Testis (tissue), 3 donors: ENCODE results near the gene POU6F2. TPM values are rescaled to one million over a fixed set of nuclear protein-coding genes. Genes with fewer than 3 reads are reported as not detected.

ENCODE experiments used
- DNase-seq: peaks from one replicate; pipeline ENCODE4 v3.0.0-alpha.2; 2019
- H3K27ac ChIP-seq, 2 donors: fragments of 200-600 bp; sonication (generic); one replicate each; pipeline ENCODE4 v1.5.1; 2019
- H3K27me3 ChIP-seq: fragments of 200-600 bp; sonication (generic); one replicate; pipeline ENCODE4 v1.5.1; 2019
- H3K36me3 ChIP-seq: fragments of 200-600 bp; sonication (generic); one replicate; pipeline ENCODE4 v1.5.1; 2017; ENCODE audit warnings: low read depth; ENCODE audit errors: missing control alignments
- H3K4me1 ChIP-seq: fragments of 200-600 bp; sonication (generic); one replicate; pipeline ENCODE4 v1.5.1; 2019
- H3K4me3 ChIP-seq, 2 donors: fragments of 200-600 bp; sonication (generic); one replicate each; pipeline ENCODE4 v1.5.1; 2017 to 2019
- H3K9me3 ChIP-seq: fragments of 200-600 bp; sonication (generic); one replicate; pipeline ENCODE4 v1.5.1; 2017
- POLR2A ChIP-seq: fragments of 450-650 bp; IDR thresholded peaks from one replicate; pipeline ENCODE4 v1.6.1; 2017; ENCODE audit warnings: antibody characterized with exemption, mild to moderate bottlenecking, moderate library complexity
- WGBS, 2 donors: methylation state at CpG; one replicate each; pipeline ENCODE4 v1.1.5; 2018; 5-methylcytosine and 5-hydroxymethylcytosine counted together
- intact Hi-C: fragments of 100-400 bp; cut with DNase I; formaldehyde crosslinking; loops from one replicate; pipeline ENCODE4 v1.15.1; 2023; ENCODE audit warnings: low total_unique reads
- polyA plus RNA-seq: library from polyadenylated mRNA; stranded (reverse); fragments of 350-450 nt; fragmentation: Illumina TruSeq; extraction: RNeasy Lipid Tissue Mini Kit (QIAGEN cat#74804); gene quantifications from one replicate; pipeline ENCODE4 v1.2.3, GENCODE V29; 2014; ENCODE audit warnings: low read depth, low replicate concordance; ENCODE audit not compliant: insufficient read depth
- total RNA-seq, 2 donors: library from RNA; depleted of rRNA; stranded (reverse); fragments of >200 nt; gene quantifications; one replicate each; pipeline ENCODE4 v1.2.3, GENCODE V29; 2016
- TF ChIP-seq, protein P1 (sequence below), 3 experiments: fragments of 450-650 bp in 2 of 3; fragments of 200-600 bp in 1 of 3; sonication (generic) in 1 of 3; IDR thresholded peaks; one replicate each; pipeline ENCODE4 v1.5.1; 2016 to 2019; ENCODE audit warnings: antibody characterized with exemption in 3 of 3, mild to moderate bottlenecking in 2 of 3, moderate library complexity in 1 of 3

Gene POU6F2
- total and polyA plus RNA-seq, 3 donors from 2014 or later = 1.3 to 3.4 (median 1.7) TPM

DNA sequence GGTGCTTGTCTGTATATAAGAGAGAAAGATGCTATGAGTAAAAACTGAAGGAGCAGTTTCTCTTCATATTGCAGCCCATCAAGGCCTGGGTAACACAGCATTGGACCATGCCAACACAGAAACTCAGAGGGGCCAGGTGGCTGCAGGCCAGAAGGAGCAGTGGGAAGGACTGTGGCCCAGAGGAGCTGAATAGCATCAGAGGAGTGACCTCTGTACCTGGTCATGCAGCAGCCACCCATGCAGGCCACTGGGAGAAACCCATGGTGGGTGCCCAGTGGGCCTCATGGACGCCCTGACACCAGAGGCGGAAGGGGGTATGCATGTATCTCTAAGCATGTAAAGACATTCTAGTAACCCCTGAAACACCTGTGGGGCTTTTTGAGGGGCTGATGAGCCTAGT lies 512.6 kb downstream of the POU6F2 start:
- H3K4me3 ChIP-seq = no peak overlapping the region
- no peak overlapping the region for H3K27ac ChIP-seq
- no peaks in the 10 kb centered on the region for H3K4me1 ChIP-seq
- WGBS, 2 donors = 89 to 100% methylated on average over 1 to 2 of the region's 2 CpGs
- no peaks in the 10 kb centered on the region for H3K36me3 ChIP-seq
- DNase-seq = no peak
- H3K27me3 ChIP-seq = no peaks in the 10 kb centered on the region
- H3K9me3 ChIP-seq = no peaks in the 10 kb centered on the region
- TF ChIP-seq, protein P1, sequence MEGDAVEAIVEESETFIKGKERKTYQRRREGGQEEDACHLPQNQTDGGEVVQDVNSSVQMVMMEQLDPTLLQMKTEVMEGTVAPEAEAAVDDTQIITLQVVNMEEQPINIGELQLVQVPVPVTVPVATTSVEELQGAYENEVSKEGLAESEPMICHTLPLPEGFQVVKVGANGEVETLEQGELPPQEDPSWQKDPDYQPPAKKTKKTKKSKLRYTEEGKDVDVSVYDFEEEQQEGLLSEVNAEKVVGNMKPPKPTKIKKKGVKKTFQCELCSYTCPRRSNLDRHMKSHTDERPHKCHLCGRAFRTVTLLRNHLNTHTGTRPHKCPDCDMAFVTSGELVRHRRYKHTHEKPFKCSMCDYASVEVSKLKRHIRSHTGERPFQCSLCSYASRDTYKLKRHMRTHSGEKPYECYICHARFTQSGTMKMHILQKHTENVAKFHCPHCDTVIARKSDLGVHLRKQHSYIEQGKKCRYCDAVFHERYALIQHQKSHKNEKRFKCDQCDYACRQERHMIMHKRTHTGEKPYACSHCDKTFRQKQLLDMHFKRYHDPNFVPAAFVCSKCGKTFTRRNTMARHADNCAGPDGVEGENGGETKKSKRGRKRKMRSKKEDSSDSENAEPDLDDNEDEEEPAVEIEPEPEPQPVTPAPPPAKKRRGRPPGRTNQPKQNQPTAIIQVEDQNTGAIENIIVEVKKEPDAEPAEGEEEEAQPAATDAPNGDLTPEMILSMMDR (IDR thresholded peaks at IDR 0.05) = no peak
- no peak for TF ChIP-seq POLR2A
- intact Hi-C loops = no loop called here

DNA sequence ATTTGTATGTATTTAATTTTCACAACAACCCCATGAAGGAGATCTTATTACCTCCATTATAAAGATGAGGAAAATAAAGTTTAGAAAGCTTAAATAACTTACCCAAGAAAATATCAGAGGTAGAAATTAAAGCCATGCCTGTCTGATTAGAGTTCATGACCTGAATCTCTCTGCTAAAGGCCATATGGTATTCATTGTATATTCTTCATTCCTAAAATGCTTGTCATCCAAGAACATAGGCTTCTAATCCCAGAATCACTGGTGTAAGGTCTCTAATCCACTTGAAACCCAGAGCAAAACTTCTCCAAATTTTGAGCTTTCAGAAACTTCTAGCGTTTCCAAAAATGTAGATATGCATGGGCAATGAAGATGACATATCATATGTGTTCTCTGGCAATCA lies 516.2 kb downstream of the POU6F2 start:
- intact Hi-C loops = no loop called here
- 95 to 98% methylated on average over 1 of the region's 1 CpG for WGBS, 2 donors

DNA sequence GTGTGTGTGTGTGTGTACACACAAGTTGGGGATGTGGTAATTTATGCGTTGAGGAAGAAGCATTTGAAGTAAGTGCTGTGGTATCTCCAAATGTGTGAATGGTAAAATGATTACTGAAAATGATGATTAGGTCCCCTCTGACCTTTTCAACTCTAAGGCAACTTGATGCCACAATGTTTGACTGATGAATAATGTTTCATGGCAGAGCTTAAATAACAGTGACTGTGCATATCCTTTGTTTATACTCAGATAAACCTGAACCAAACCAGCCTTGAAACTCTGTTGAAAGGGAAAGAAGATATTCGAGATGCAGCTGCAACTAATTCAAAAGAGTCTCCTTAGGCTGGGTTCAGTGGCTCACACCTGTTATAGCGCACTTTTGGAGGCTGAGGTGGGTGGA lies 523.6 kb downstream of the POU6F2 start:
- DNase-seq = no peak

More for the DNA sequence above, 516.2 kb downstream of the POU6F2 start:
- Histone ChIP-seq H3K4me1 (no peaks in the 10 kb centered on the region), H3K36me3 (no peaks in the 10 kb centered on the region), H3K4me3 (no peak overlapping the region), H3K27me3 (no peaks in the 10 kb centered on the region), H3K27ac (no peak overlapping the region), H3K9me3 (no peaks in the 10 kb centered on the region)
- TF ChIP-seq, protein P1 (IDR thresholded peaks at IDR 0.05) = no peak
- TF ChIP-seq POLR2A = no peak
- DNase-seq = no peak

DNA sequence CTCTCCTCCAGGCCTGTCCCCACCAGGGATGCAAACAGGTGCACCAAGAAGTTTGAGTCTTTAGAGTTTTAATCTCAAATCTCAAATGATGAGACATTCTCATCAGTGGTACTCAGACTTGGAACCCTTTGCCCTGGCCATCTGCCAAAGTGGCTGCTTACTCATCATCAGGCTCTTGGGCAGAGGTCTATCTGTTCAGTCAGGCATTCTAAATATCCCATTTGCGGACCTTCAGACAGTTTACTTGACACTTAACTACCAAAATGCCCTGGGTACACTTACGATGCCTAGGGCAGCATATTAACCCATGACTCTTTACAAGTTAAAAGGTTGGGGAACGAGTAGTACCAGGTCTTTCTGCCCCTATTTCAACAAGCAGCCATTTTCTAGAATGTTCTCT lies 527.3 kb downstream of the POU6F2 start:
- DNase-seq = no peak
- Histone ChIP-seq H3K4me3 (no peak overlapping the region), H3K36me3 (no peaks in the 10 kb centered on the region), H3K27me3 (no peaks in the 10 kb centered on the region), H3K27ac (no peak overlapping the region), H3K4me1 (no peaks in the 10 kb centered on the region), H3K9me3 (no peaks in the 10 kb centered on the region)
- intact Hi-C loops = no loop called here
- TF ChIP-seq POLR2A = no peak
- TF ChIP-seq, protein P1 (IDR thresholded peaks at IDR 0.05) = no peak
- WGBS, 2 donors = 72 to 95% methylated on average over 3 of the region's 3 CpGs

More for the DNA sequence above, 523.6 kb downstream of the POU6F2 start:
- H3K36me3 ChIP-seq = no peaks in the 10 kb centered on the region
- intact Hi-C loops = no loop called here
- H3K27me3 ChIP-seq = no peaks in the 10 kb centered on the region
- H3K4me1 ChIP-seq = no peaks in the 10 kb centered on the region
- no peak overlapping the region for H3K4me3 ChIP-seq
- WGBS, 2 donors = 83 to 94% methylated on average over 3 of the region's 3 CpGs
- H3K9me3 ChIP-seq = no peaks in the 10 kb centered on the region
- no peak overlapping the region for H3K27ac ChIP-seq
- TF ChIP-seq POLR2A = no peak
- TF ChIP-seq, protein P1 (IDR thresholded peaks at IDR 0.05) = no peak

DNA sequence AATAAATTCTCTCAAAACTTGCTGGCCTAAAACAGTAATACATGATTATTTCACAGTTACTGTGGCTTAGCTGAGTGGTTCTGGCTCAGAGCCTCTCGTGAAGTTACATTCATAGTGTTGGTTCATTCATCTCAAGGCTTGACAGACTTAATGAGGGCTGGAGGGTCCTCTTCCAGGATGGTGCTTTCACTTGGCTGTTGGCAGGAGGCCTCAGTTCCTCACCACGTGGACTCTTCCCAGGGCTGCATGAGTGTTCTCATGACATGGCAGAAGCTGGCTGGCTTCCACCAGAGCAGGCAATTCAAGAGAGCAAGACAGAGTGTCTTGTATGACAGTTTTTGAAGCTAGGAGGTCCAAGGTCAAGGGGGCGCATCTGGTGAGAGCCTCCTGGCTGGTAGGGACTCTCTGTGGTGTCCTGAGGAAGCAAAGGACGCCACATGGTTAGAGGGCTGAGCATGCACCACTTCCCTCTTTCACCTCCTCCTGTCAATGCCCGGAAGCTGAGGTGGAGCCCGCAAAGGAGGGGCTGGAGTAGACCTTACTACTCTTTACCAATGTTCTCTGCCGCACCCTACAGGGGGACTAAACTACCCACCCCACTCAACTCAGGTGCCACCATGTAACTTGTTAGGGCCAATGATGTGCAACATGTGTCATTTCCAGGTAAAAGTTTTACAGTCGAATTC lies 530.3 kb downstream of the POU6F2 start:
- intact Hi-C loops = no loop called here
- no peaks in the 10 kb centered on the region for H3K9me3 ChIP-seq
- no peaks in the 10 kb centered on the region for H3K36me3 ChIP-seq
- no peaks in the 10 kb centered on the region for H3K4me1 ChIP-seq
- no peak overlapping the region for H3K4me3 ChIP-seq
- TF ChIP-seq, protein P1 (IDR thresholded peaks at IDR 0.05) = no peak
- no peak for TF ChIP-seq POLR2A
- H3K27me3 ChIP-seq = no peaks in the 10 kb centered on the region
- no peak for DNase-seq
- 55 to 87% methylated on average over 3 to 8 of the region's 8 CpGs for WGBS, 2 donors
- no peak overlapping the region for H3K27ac ChIP-seq
